Glomerular visceral epithelial cell (primary cell): ENCODE data around the gene TIFAB.

Experiments
- DNase-seq: peaks from one replicate; pipeline ENCODE4 v3.0.0-alpha.2; 2016; ENCODE audit errors: extremely low spot score

TIFAB gene

GRCh38 chr5:135425641-135426040 is 26.5 kb downstream of the TIFAB start:
- no peak for DNase-seq

- DNase-seq: no peak
Observed at GRCh38 chr5:135423846-135424168, 28.3 kb downstream of the TIFAB start.

- no peak for DNase-seq
Observed at GRCh38 chr5:135423146-135423845, 28.9 kb downstream of the TIFAB start.

- no peak for DNase-seq
Observed at GRCh38 chr5:135422419-135422818, 29.7 kb downstream of the TIFAB start.

GRCh38 chr5:135417083-135417482 is 35.1 kb downstream of the TIFAB start:
- DNase-seq: no peak

- DNase-seq: no peak
Observed at GRCh38 chr5:135405082-135405481, 47.1 kb downstream of the TIFAB start.

- DNase-seq: no peak
Observed at GRCh38 chr5:135402031-135402430, 50.1 kb downstream of the TIFAB start.

- no peak for DNase-seq
Observed at GRCh38 chr5:135400866-135401265, 51.3 kb downstream of the TIFAB start.

GRCh38 chr5:135399794-135400542 is 52.2 kb downstream of the TIFAB start:
- DNase-seq: no peak

- DNase-seq: peak; percentile 88
Observed at GRCh38 chr5:135398855-135399793, 53.0 kb downstream of the TIFAB start, which contains the start of gene MACROH2A1. Gene MACROH2A1, minus strand, starts transcription at chr5:135399231. Its CDS starts 10,138 bp downstream, at chr5:135389093.

GRCh38 chr5:135398160-135398854 is 53.8 kb downstream of the TIFAB start:
- DNase-seq: peak; percentile 33
